Astrocyte of the spinal cord (primary cell): ENCODE results near the gene SULT1C4.

Experiments
- DNase-seq: peaks from one replicate; pipeline ENCODE4 v3.0.0; 2011; ENCODE audit warnings: low read depth, low spot score
- H3K4me3 ChIP-seq: 2 replicates; pipeline ENCODE4 v1.5.1; 2011; ENCODE audit warnings: low read depth, mild to moderate bottlenecking, low read length, moderate library complexity
- CTCF ChIP-seq: IDR thresholded peaks from 2 replicates; pipeline ENCODE4 v1.5.1; 2012; ENCODE audit warnings: low read depth, mild to moderate bottlenecking, low read length, inconsistent platforms
- in situ Hi-C: cut with HindIII; loops from 2 replicates; pipeline ENCODE4 v1.10.0; 2017; ENCODE audit warnings: low sequenced_read_pairs

The SULT1C4 gene

GRCh38 chr2:108360776-108361468, 16.8 kb upstream of the SULT1C4 start:
- H3K4me3 ChIP-seq, result no peak overlapping the region
- no peak for DNase-seq
- TF ChIP-seq CTCF, result no peak
- in situ Hi-C loops, result no loop called here

DNA sequence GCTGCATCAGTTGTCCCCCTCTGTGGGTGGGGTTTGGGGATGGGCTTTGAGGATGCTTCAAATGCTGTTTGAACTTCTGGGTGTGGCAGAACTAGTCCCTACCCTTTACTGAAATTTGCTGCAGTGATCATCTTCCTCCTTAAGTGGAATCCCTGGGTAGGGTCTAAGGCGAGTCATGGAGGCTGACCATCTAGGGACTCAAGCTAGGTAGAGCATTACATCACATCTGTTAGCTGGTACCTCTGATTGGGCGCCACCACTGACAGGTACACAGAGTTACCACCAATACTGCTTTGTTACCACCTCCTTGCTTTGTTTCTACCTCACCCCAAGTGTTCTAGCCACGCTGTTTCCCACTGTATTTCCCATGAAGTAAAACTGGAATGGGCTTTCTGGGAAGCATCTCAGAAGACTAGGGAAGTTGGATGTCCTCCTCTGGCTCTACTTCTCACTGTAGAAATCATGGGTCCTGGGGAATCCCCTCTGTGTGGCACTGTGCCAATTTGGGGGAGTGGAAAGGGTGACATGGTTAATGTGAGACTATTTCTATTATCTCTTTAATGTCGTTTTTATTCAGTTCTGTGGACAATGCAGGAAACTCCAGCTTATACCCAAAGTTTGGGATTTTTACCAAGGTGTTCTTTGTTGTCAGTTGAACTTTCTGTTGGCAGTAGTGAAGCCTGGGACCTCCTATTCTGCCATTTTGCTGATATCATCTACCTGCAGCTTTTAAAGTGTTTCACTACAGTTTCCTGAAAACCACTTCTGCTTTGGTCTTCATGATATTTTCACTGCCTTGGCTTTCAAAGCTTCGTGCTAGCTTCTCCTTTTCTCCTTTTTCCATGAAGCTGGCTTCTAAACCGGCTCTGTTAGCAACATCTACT, 14.5 kb upstream of the SULT1C4 start:
- no peak for DNase-seq
- no peak for TF ChIP-seq CTCF

GRCh38 chr2:108363908-108364225, 13.9 kb upstream of the SULT1C4 start:
- TF ChIP-seq CTCF, result no peak
- H3K4me3 ChIP-seq, result no peak overlapping the region
- no peak for DNase-seq
- in situ Hi-C loops, result no loop called here

More for the DNA sequence above, 14.5 kb upstream of the SULT1C4 start:
- no peak overlapping the region for H3K4me3 ChIP-seq
- in situ Hi-C loops, result no loop called here

DNA sequence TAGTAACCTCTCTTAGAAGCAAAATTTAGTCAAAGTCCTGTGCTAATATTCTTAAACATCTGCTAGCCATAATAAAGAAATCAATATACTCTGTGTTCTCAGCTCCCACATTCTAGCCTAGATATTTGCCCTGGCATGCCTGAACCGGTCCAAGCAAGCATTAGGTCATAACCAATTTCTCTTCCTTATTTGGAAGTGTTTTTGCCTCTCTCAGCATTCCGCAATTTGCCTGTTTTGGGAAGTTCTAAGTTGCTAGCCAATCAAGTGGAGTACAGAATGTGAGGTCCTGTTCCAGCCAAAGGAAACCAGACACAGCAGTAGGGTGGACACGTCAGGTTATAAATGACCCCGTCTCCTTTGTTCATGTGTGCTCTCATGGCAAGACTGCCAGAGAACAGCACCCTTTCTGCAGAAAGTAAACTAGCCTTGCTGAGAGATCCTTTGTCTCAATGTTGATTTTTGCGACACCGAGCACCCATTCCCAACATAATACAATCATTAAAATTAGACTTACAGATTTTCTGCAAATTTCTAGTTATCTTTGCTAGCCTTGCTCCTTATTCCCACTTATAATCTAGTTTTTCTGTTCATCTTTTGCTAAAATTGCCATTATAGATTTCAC, 13.0 kb upstream of the SULT1C4 start:
- in situ Hi-C loops, result no loop called here
- TF ChIP-seq CTCF, result no peak
- no peak for DNase-seq
- H3K4me3 ChIP-seq, result no peak overlapping the region

- TF ChIP-seq CTCF, result no peak
- H3K4me3 ChIP-seq, result no peak overlapping the region
- in situ Hi-C loops, result no loop called here
- no peak for DNase-seq
Observed at GRCh38 chr2:108365656-108366055, 12.1 kb upstream of the SULT1C4 start.

DNA sequence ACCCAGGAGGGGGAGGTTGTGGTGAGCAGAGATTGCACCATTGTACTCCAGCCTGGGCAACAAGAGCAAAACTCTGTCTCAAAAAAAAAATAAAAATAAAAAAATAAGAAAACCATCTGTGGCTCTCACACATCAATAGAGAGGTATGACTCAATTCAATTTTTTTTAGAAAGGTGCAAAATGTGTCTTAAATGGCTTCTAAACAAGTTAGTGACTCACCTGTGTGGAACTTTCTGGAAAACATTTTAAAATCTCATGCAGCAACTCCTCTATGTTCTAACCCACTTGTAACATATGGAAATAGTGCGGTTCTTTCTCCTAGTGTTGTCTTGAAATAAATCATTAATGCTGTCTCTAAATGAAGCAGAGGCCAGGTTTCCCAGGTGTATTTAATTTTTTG, 10.7 kb upstream of the SULT1C4 start:
- in situ Hi-C loops, result no loop called here
- no peak overlapping the region for H3K4me3 ChIP-seq
- no peak for DNase-seq
- no peak for TF ChIP-seq CTCF
